Panc1 (cell line): ENCODE results near the gene ULBP2. TPM values are rescaled to one million over a fixed set of nuclear protein-coding genes. Genes with fewer than 3 reads are reported as not detected.

Experiments
- ATAC-seq: fragments of 200-7000 bp; cut with Tn5 transposase; 2 replicates; pipeline ENCODE4 v1.9.1; 2020; ENCODE audit warnings: mild to moderate bottlenecking, moderate library complexity
- BruUV-seq: library from RNA; stranded (reverse); fragments of 400-500 nt; replicated peaks from 2 replicates; lab custom pipeline; 2021; lab: Mats Ljungman, UMichigan
- CTCF ChIA-PET: fragments of 300-600 bp; sonication (Branson Sonifier 250); formaldehyde crosslinking; loops from one replicate; lab custom pipeline; 2022; ENCODE audit warnings: antibody characterized with exemption; lab: Charles Lee
- POLR2A ChIA-PET: fragments of 300-600 bp; sonication (Branson Sonifier 250); formaldehyde crosslinking; loops from one replicate; lab custom pipeline; 2022; ENCODE audit warnings: antibody characterized with exemption; lab: Charles Lee
- DNase-seq: peaks from one replicate; pipeline ENCODE4 v3.0.0-alpha.2; 2010; ENCODE audit warnings: low read depth, low spot score
- H3K27ac ChIP-seq: 2 replicates; pipeline ENCODE4 v1.5.1; 2011; ENCODE audit warnings: mild to moderate bottlenecking, low read length, inconsistent platforms
- H3K27me3 ChIP-seq: fragments of 200-500 bp; sonication (Bioruptor generic); 2 replicates; pipeline ENCODE4 v1.6.0; 2014; ENCODE audit warnings: low read length, inconsistent platforms; ENCODE audit not compliant: control insufficient read depth, insufficient read depth
- H3K36me3 ChIP-seq: fragments of 200-500 bp; sonication (Bioruptor generic); 2 replicates; pipeline ENCODE4 v1.5.1; 2014; ENCODE audit warnings: inconsistent platforms, mild to moderate bottlenecking, low read length, moderate library complexity; ENCODE audit not compliant: control insufficient read depth, insufficient read depth
- H3K4me1 ChIP-seq: 2 replicates; pipeline ENCODE4 v1.5.1; 2011; ENCODE audit warnings: inconsistent platforms, mild to moderate bottlenecking, low read length, moderate library complexity; ENCODE audit not compliant: control insufficient read depth, insufficient read depth
- H3K4me3 ChIP-seq, 2 experiments: 2 replicates each; pipeline ENCODE4 v1.5.1; 2011 to 2012; ENCODE audit warnings: low read depth in 2 of 2, low read length in 2 of 2, mild to moderate bottlenecking in 2 of 2, inconsistent platforms in 1 of 2, moderate library complexity in 1 of 2
- H3K9me3 ChIP-seq: fragments of 200-500 bp; sonication (Bioruptor generic); 2 replicates; pipeline ENCODE4 v1.5.1; 2014; ENCODE audit warnings: low read depth, mild to moderate bottlenecking, inconsistent platforms, low read length, moderate library complexity; ENCODE audit not compliant: control insufficient read depth, insufficient read depth
- CTCF ChIP-seq: fragments of 450-650 bp; IDR thresholded peaks from 2 replicates; pipeline ENCODE4 v1.5.1; 2017; ENCODE audit warnings: mild to moderate bottlenecking
- POLR2AphosphoS5 ChIP-seq: IDR thresholded peaks from 2 replicates; pipeline ENCODE4 v1.6.1; 2012; ENCODE audit warnings: mild to moderate bottlenecking, low read depth, low read length, moderate library complexity
- REST ChIP-seq, 2 experiments: IDR thresholded peaks; 2 replicates each; pipeline ENCODE4 v1.6.1; 2011 to 2012; ENCODE audit warnings: low read depth in 2 of 2, control low read depth in 1 of 2, low read length in 1 of 2, mild to moderate bottlenecking in 1 of 2, moderate library complexity in 1 of 2; ENCODE audit not compliant: insufficient read depth in 1 of 2
- SIN3A ChIP-seq: IDR thresholded peaks from 2 replicates; pipeline ENCODE4 v1.6.1; 2012; ENCODE audit warnings: low read depth, mild to moderate bottlenecking, low read length, moderate library complexity, borderline replicate concordance; ENCODE audit not compliant: insufficient read depth
- TCF7L2 ChIP-seq: IDR thresholded peaks from 2 replicates; pipeline ENCODE4 v1.6.1; 2011; ENCODE audit warnings: mild to moderate bottlenecking, low read depth, low read length, inconsistent platforms
- in situ Hi-C: cut with HindIII; loops from 2 replicates; pipeline ENCODE4 v1.10.0; 2016; ENCODE audit warnings: low sequenced_read_pairs, low pct_unique_long_range_greater_than_20kb
- intact Hi-C: fragments of 100-400 bp; cut with micrococcal nuclease; formaldehyde crosslinking; loops from one replicate; pipeline ENCODE4 v1.10.0; 2022; ENCODE audit not compliant: unreplicated experiment
- total RNA-seq: library from RNA; stranded (reverse); gene quantifications from one replicate; pipeline ENCODE4 v1.2.1, GENCODE V29; 2021; ENCODE audit not compliant: unreplicated experiment

The ULBP2 gene
- total RNA-seq, 1 experiment from 2014 or later: 0.69 TPM

GRCh38 chr6:149915970-149916865, 25.6 kb upstream of the ULBP2 start:
- no peak for ATAC-seq
- BruUV-seq: no TSS peak
- in situ Hi-C loops (no loop called here), intact Hi-C loops (no loop called here)
- Histone ChIP-seq H3K27me3 (no peaks in the 10 kb centered on the region), H3K36me3 (no peaks in the 10 kb centered on the region), H3K27ac (no peak overlapping the region), H3K4me3 (no peak overlapping the region), H3K9me3 (no peaks in the 10 kb centered on the region), H3K4me1 (no peaks in the 10 kb centered on the region)
- CTCF ChIA-PET: no interaction called here
- DNase-seq: no peak
- POLR2A ChIA-PET: no interaction called here
- TF ChIP-seq SIN3A: no peak
- TF ChIP-seq POLR2AphosphoS5: no peak
- TF ChIP-seq REST (IDR thresholded peaks at IDR 0.05; ENCODE audit: insufficient read depth in 1 of 2, low read depth in 2 of 2, low read length in 1 of 2): no peak
- no peak for TF ChIP-seq CTCF
- no peak for TF ChIP-seq TCF7L2

- DNase-seq (no peak), ATAC-seq (no peak)
- H3K27me3 ChIP-seq: no peaks in the 10 kb centered on the region
- intact Hi-C loops (no loop called here), in situ Hi-C loops (no loop called here)
- no peak overlapping the region for H3K27ac ChIP-seq
- no peaks in the 10 kb centered on the region for H3K9me3 ChIP-seq
- POLR2A ChIA-PET: no interaction called here
- no TSS peak for BruUV-seq
- H3K4me3 ChIP-seq: no peak overlapping the region
- TF ChIP-seq POLR2AphosphoS5 (no peak), REST (IDR thresholded peaks at IDR 0.05; ENCODE audit: insufficient read depth in 1 of 2, low read depth in 2 of 2, low read length in 1 of 2) (no peak), CTCF (no peak), SIN3A (no peak), TCF7L2 (no peak)
- H3K4me1 ChIP-seq: no peaks in the 10 kb centered on the region
- H3K36me3 ChIP-seq: no peaks in the 10 kb centered on the region
- CTCF ChIA-PET: no interaction called here
Observed at GRCh38 chr6:149917679-149918078, 24.1 kb upstream of the ULBP2 start.
